HG02610 (cell line): Measurements from ENCODE around the gene SLC9C2.
A peak's percentile ranks its signal among the peaks of the same experiment; 100 is the strongest.
"Not testable (repeated sequence)": the region's sequence is repeated elsewhere in the genome, so short reads cannot be mapped to it uniquely, and the experiment has no call there.

Source experiments
- ATAC-seq: cut with Tn5 transposase; IDR thresholded peaks from one replicate; pipeline ENCODE4 v1.9.1; 2021; ENCODE audit warnings: mild to moderate bottlenecking, moderate library complexity; ENCODE audit not compliant: unreplicated experiment

SLC9C2 gene

DNA sequence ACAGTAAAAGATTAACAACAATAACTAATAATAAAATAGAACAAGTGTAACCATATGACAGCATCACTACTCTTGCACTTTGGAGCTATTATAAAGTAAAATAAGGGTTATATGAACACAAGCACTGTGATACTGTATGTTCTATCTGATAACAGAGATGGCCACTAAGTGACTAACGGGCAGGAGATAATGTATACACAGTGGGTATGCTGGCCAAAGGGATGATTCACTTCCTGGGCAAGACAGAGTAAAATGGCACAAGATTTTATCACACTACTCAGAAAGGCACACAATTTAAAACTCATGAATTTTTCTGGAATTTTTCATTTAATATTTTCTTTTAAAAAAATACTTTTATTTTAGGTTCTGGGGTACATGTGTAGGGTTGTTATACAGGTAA, 12.3 kb downstream of the SLC9C2 start:
- ATAC-seq, result no peak

DNA sequence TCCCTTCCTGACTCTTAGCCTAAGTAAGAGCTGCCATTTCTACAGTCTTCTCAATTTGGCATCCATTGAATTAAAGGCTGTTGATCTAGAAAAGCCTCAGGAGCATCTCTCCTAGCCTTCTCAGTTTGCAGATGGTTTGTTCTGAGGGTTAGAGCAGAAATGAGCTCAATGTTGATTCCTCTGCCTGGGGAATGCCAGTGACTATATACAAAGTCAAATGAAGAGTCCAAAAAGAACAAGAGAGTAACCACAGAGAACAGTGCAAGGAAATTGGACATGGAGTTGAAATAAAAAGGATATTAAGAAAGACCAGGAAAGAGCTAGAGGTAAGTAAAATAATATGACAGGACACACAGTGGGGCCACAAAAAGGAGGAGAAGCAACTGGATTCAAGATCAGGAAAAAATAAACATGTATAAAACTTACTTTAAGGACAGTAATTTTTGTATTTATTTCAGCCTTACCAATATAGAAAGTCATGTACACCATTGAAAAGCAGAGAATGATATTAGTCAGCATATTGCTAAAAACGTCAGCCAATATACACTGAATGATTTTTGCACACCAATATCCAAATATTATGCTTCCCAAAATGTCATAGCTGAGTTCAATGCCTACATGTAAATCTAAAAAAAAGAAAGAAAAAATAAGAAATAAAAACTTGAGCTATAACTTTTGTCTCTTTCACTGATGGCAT, 21.3 kb downstream of the SLC9C2 start:
- peak; percentile 91 for ATAC-seq

DNA sequence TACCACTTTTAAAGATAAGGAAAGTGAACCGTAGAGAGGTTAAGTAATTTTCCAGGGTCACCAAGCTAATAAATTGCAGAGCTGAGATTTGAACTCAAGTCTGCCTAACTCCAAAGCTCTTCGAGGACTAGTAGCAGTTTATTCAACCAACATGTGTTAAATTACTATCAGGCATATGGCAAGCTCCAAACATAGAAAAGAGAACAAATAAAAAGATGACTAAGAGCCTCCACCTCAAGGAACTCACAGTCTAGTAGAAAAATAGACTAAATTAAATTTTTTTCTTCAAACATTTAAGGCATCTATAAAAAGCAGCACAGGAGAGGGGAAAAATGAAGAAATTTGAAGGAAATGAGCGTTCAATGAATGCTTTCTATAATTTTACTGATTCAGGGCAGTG, 22.2 kb downstream of the SLC9C2 start:
- no peak for ATAC-seq

DNA sequence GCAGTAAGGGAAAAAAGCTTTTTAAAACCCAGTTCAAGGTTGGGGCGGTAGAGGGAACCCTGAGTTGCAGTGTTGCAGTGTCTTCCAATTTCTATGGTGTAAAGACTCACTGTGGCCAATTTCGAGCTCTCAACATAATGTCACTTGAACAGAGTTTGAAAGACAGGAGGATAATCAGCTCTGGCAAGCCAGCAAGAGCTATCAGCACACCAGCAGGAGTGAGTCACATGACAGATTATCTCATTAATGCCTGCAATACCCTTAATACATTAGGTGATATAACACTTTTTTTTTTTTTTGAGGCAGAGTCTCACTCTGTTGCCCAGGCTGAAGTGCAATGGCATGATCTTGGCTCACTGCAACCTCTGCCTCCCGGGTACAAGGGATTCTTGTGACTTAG, 22.8 kb downstream of the SLC9C2 start:
- ATAC-seq, result no peak

DNA sequence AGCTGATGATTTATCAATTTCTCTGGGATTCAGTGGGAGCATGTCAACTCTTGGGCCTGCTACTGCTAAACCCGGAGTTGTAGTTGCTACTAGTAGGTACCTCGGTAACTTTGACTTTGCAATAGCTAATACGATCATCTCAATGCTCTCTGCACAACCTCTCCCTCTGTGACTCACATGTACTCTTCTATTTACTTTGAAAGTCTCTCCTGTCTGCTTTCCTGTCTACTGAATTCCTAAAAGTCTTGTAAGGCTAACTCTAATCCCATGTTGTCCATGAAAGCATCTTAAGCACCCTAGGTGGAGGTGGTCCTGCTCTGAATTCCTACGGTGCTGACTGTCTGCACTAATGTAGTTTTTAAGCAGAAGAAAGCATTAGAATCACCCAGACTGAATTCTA, 29.3 kb downstream of the SLC9C2 start:
- ATAC-seq, result no peak

DNA sequence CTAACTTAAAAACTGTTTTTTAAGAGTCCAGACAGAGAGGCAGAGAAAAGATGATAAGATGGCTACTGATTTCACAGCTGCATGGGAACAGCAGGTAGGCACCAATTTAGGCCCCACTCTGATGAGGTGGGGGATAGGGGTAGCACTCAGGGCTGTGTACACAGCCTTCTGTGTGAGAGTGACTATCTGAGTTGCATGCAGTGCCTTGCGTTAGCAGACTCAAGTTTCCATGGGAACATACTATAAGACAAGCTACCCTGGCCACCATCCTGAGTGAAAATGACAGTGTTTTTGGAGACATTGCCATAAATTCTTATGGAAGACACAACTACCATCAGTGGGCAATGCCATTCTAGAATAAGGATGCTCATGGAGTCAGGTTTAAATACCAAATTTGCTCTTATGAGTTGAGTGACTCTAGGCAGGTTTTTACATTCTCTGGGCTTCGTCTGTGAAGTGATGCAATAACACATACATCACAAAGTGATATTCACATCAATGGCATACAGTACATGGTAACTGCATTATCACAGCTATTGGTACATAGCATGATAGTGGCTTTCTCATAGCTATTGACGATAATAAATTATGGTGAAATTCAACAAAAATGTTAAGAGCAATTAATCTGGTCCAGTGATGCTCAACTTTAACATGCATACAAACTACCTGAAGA, 30.5 kb downstream of the SLC9C2 start:
- ATAC-seq, result no peak

DNA sequence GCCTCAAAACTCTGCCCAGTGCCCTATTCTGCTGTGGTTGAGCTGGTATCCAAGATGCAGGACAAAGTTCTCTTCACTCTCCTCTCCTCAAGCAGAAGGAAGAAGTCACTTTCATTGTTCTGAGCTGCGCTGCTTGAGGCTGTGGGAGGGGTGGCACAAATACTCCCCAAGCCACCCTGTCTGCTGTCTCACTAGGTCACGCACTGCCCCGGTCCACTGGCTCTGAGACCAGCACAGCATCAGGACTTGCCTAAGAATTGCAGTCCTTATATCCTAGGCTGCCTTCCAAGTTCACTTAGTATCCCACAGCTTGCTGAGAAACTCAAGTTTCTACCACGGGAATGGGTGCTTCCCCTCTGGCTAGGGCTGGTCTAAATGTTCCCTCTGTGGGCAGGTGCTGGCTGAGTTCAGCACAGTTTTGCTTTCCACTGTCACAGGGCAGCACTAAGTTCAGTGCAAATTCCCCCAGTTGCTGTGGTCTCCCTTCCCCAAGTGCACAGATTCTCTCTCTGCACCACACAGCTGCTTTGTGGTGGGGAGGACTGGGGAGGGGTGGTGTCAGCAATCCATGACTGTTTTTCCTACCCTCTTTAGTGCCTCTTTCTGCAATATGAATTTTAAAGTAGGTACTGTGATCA, 32.4 kb downstream of the SLC9C2 start:
- peak; percentile 95 for ATAC-seq

DNA sequence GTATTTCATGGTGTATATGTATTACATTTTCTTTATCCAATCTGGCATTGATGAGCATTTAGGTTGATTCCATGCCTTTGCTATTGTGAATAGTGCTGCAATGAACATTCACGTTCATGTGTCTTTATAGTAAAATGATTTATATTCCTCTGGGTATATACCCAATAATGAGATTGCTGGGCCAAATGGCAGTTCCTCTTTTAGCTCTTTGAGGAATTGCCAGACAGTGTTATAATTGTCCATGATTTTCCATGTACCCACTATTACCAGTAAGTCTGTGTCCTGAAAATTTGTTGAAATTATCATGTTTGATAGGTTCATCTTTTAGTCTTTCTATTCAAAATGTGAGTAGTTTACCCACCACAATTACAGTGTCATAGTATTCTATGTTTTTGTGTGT, 34.4 kb downstream of the SLC9C2 start:
- no peak for ATAC-seq

DNA sequence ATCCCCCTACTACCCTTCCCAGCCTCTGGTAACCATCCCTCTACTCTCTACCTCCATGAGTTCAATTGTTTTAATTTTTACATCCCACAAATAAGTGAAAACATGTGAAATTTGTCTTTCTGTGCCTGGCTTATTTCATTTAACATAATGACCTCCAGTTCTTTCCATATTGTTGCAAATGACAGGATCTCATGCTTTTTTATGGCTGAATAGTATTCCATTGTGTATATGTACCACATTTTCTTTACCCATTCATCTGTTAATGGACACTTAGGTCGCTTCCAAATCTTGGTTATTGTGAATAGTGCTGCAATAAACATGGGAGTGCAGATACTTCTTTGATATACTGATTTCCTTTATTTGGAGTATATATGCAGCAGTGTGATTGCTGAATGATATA, 39.0 kb downstream of the SLC9C2 start:
- ATAC-seq, result not testable (repeated sequence)

DNA sequence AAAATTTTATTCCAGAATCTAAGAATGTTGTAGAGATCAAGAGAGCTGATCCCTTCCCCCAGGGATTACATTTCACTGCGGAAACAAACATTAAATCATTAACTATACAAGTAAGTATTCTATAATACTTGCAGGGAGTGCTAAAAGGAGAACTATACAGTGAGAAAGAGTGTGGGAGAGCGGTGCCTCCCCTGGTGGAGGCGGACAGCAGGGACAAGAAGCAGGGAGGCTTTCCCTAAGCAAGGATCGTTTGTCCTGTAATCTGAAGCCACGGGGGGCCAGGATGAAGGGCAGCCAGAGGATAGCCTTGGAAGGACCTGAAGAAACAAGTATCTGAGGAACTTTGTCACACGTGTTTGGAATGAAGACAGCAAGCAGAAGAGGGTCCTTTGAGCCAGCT, 40.1 kb downstream of the SLC9C2 start:
- no peak for ATAC-seq

DNA sequence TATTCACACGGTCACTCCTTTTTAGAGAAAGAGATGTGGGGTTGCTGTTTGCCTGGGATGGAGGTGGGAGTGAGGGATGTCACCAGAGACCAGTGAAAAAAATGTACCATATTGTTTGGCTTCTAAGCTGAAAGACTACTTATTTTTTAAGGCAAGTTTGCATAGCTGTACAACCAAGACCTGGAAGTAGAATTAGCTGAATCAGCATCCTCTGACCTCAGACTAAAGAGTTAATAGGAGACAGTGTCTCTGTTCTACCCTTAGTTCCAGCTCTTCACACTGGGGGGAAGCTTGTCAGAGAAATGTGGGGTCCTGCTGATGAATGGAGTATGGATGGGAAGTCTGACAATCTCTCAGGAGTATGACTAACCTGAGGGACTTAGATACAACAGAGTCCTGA, 41.6 kb downstream of the SLC9C2 start:
- ATAC-seq, result no peak

DNA sequence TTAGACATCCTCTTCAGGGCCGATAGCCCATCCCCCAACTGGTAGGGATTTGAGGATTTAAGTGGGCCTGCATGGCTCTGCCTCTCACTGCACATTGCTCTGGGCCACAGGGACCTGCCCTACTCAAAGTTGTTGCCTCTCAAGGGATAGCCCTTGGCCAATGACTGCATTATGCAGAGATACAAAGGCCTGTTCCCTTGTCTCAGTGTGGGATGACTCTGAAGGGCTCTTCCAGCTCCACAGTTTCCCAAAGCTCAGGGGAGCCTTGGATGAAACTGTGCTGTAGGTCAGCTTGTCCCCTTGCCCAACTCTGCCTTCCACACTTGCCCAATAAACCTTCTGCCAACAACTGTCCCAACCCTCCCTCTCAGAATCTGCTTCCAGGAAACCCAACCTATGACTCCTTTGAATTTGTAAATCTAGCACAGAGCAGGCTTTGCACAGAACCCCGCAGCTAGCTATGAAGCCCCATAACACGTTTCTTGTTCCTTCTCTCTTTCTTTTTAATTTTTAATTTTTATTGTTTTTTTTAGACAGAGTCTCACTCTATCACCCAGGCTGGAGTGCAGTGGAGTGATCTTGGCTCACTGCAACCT, 42.5 kb downstream of the SLC9C2 start:
- ATAC-seq, result no peak

DNA sequence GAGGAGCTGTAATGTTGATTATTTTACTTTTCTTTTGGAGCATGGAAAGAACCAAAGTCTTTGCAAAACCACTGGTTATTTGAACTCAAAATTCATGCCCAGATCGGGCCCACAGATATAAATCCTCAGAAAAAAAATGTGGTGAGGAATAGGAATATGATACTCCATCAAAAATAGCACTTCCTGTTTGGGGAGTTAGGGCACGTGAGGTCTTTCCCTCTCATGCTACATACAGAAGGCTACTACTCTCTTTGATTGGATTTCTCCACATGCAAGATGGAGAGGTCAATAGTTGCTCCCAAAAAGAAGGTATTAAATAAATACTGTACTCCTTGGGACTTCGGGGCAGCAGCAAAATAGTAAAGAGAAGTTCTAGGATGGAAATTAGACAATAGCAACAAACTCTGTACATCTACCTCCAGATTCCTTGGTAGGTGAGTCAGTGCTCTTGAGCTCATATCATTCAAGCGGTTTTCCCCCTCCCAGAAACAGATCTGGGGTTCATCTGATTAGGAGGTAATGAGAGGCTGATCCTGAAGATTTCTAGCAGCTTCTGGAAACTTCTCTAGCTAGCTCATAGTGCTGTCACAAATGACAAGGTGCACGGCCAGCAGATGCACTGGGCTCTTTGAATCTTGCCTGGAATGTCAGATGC, 47.1 kb downstream of the SLC9C2 start:
- no peak for ATAC-seq

DNA sequence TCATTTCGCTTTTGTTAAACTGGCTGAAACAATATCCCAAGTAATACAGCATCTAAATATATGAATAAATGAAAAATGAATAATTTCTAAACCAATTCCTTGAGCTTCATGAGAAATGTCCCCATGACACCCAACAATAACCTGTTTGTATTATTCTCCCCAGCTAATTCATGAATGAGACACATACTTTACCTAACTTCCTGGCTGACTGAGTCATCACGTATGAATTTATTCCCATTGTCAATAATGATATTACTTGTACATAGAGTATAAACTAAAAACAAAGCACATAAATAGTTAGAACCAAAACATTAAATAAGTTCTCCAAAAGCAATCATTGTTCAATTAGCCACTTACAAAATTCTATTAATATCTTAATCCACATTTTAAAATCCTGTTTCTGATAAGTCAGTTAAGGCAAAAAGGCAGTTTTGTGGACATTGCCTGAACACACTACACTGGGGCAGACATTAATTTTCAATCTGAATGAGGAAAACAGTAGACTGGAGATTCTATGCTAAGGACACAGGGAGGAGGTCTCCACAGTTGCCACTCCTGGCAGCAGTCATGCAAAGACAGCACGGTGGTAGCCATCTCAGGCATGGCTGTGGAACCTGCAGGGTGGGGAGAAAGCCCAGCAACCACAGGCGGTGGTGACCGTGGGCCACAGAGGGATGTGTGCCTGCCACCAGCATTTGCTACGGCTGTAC, 48.2 kb downstream of the SLC9C2 start:
- no peak for ATAC-seq

DNA sequence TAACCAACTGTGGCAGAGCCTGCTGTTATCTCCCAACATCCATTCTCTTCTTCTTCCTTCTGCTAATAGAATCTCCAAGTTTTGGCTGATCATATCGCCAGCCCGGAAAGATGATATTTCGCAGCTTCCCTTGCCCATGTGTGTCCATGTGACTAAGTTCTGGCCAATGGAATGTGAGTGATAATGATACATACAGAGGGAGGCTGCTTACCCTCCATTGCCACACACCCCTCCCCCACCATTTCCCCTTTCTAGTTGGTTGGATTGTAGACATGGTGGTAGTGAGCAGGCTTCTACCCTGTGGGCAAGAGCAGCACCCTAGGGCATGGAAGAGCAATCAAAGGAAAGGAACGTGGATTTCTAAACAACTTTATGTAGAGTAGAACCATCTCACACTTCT, 48.8 kb downstream of the SLC9C2 start:
- no peak for ATAC-seq

DNA sequence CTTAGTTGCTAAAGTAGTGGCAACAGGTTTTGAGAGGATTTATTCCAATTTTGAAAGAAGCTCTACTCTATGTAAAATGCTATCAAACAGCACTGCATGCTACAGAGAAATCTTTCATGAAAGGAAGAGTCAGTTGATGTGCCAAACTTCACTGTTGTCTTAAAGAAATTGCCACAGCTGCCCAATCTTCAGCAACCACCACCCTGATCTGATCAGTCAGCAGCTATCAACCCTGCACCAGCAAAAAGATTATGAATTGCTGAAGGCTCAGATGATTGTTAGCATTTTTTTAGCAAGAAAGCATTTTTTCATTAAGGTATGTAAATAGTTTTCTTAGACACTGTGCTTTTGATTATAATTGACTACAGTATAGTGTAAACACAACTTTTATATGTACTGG, 49.6 kb downstream of the SLC9C2 start:
- no peak for ATAC-seq

DNA sequence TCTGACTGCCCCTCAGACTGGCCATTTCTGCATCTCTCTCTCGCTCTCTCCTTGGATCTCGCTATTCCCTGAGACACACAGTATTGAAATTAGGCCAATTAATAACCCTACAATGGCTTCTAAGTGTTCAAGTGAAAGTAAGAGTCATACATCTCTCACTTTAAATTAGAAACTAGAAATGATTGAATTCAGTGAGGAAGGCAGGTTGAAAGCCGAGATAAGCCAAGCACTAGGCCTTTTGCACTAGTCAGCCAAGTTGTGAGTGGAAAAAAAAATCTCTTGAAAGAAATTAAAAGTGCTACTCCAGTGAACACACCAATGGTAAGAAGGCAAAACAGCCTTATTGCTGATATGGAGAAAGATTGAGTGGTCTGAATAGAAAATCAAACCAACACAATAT, 51.2 kb downstream of the SLC9C2 start:
- no peak for ATAC-seq

DNA sequence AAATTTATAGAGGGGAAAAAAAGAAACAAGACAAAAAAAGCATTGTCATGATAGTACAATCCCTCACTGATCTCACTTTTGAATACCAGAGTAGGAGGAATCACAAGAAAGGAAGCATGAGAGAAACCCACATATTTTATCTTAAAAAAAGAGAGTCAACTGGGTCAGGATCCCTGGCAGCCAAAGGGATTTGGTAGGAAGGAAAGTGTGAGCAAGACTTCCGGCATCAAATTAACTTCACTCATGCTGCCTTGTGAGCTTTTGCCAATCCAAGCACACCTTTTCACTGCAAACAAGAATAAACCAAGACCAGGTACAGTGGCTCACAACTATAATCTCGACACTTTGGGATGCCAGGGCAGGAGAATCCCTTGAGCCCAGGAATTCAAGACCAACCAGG, 53.1 kb downstream of the SLC9C2 start:
- ATAC-seq, result no peak

DNA sequence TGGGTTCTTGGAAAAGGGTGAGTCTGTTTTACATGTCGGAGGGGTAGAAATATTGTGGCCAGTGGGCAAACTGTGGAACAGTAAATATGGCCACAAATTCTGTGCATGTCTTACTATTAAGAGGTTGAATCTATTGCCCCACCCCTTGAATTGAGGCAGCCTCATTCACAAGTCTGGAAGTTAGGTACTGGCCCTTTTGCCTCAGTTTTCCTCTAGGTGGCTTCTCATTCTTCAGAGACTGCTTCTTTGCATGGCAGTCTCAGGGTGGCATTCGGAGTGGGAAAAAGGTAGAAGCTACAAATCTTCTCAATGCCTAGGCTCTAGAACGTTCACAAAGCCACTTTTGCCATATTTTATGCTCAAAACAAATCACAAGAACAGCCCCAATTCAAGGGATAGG, 57.2 kb downstream of the SLC9C2 start:
- ATAC-seq, result no peak

DNA sequence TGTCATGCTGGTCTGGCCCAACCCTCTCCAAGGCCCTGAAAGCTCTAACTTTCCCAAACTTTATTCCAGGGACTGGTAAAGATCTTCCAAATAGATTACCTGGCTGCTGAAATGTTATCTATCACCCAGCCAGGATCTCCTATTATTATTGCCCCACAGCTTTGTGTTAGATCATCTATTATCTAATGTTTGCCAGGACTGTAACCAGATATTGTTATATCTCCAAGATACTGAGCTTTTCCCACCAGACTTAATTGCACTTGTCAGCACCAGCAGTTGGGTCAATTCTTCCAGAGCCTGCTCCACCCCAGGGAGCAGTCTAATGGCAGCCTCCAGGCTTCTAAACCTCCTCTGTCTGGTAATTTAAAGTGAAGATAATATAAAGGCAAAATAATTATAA, 66.6 kb downstream of the SLC9C2 start:
- no peak for ATAC-seq

DNA sequence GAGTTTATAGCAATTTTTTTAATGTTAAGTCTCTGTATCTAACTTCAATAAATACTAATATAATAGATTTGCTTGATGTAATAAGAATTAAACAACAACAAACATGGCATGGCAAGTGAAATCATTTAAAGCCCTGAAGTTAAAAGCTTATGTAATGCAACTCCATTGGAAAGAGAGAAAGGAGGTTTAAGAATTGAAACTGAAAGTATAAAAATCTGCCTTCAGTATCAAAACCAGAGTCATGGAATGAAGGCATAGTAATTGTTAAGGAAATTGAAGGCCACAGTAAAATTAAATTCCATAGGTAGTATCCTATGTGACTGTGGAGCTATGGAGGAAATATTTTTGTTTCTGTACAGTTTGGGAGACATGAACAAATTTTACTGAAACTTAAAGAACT, 70.6 kb downstream of the SLC9C2 start:
- no peak for ATAC-seq
